ENCODE data around the gene ESYT1.

DNA sequence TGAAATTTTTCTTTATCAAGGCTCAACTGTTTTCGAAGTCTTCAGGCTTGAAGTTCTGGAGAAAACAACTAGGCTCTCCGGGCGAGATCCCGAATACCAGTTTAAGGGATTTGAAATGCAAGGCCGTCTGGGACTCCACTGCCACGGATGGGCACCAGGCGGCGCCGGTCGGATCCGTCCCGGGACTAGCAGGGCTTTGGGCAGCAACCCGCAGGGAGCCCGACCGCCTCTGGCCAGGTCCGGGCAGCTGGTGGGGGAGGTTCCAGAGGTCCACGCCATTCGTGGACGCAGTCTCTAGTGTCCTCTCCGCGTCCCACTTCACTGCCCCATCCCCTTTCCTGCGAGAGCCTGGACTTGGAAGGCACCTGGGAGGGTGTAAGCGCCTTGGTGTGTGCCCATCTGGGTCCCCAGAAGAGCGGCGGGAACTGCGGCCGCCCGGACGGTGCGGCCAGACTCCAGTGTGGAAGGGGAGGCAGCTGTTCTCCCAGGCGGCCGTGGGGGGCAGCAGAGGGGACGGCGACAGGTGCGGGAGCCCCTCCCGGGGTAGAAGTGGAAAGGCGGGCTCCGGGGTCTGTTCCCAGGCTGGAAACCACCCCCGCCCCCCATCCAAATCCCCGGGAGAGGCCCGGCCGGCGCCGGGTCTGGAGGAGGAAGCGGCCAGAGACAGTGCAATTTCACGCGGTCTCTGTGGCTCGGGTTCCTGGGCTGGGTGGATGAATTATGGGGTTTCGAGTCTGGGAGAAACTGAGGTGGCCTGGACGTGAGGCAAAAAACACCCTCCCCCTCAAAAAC, 48.9 kb upstream of the ESYT1 start:
- TF ChIP-seq CTCF (conservative IDR thresholded peaks at IDR 0.05 in 1 of 2, IDR thresholded peaks at IDR 0.05 in 1 of 2; ENCODE audit: low read depth in 1 of 2, low read length in 2 of 2) (peak; percentile 74 to 85), EZH2 (IDR thresholded peaks at IDR 0.05; ENCODE audit: low read length, missing control alignments) (no peak)

Data from fibroblast of lung (primary cell).